Sigmoid colon (tissue), 7 donors: Measurements from ENCODE around the gene HHAT. TPM values are rescaled to one million over a fixed set of nuclear protein-coding genes. Genes with fewer than 3 reads are reported as not detected.

Source experiments
- DNase-seq: peaks from one replicate; pipeline ENCODE4 v3.0.0-alpha.2; 2019
- H3K27ac ChIP-seq, 4 donors: fragments of 200-600 bp; sonication (generic); one replicate each; pipeline ENCODE4 v1.5.1; 2016 to 2019; ENCODE audit warnings: mild to moderate bottlenecking in 1 of 4
- H3K27me3 ChIP-seq, 3 donors: fragments of 200-600 bp; sonication (generic); one replicate each; pipeline ENCODE4 v1.5.1; 2019; ENCODE audit warnings: mild to moderate bottlenecking in 1 of 3
- H3K36me3 ChIP-seq, 4 donors: fragments of 200-600 bp; sonication (generic); one replicate each; pipeline ENCODE4 v1.5.1; 2016 to 2019
- H3K4me1 ChIP-seq, 4 donors: fragments of 200-600 bp; sonication (generic); one replicate each; pipeline ENCODE4 v1.5.1; 2017 to 2019
- H3K4me3 ChIP-seq, 4 donors: fragments of 200-600 bp; sonication (generic); one replicate each; pipeline ENCODE4 v1.5.1; 2017 to 2019; ENCODE audit warnings: mild to moderate bottlenecking in 2 of 4, moderate library complexity in 1 of 4
- H3K9me3 ChIP-seq, 4 donors: fragments of 200-600 bp in 3 of 4; sonication (generic) in 3 of 4; one replicate each; pipeline versions ENCODE4 v1.5.1 to v1.6.1; 2013 to 2019
- EP300 ChIP-seq, 4 donors: sonication (generic); formaldehyde crosslinking; IDR thresholded peaks; one replicate each; pipeline ENCODE4 v1.6.1; 2017; ENCODE audit warnings: antibody characterized with exemption in 4 of 4
- POLR2A ChIP-seq, 2 donors: fragments of 450-650 bp; IDR thresholded peaks; one replicate each; pipeline ENCODE4 v1.6.1; 2016; ENCODE audit warnings: antibody characterized with exemption in 2 of 2, mild to moderate bottlenecking in 2 of 2, moderate library complexity in 2 of 2
- POLR2AphosphoS5 ChIP-seq, 4 donors: sonication (generic); formaldehyde crosslinking; IDR thresholded peaks; one replicate each; pipeline ENCODE4 v1.6.1; 2017; ENCODE audit warnings: antibody characterized with exemption in 4 of 4
- WGBS, 2 donors: extraction: QIAGEN DNeasy Blood & Tissue Kit; methylation state at CpG; one replicate each; pipeline ENCODE4 v1.1.7; 2013; 5-methylcytosine and 5-hydroxymethylcytosine counted together
- intact Hi-C: fragments of 100-400 bp; cut with DNase I; formaldehyde crosslinking; loops from one replicate; pipeline ENCODE4 v1.15.1; 2023
- polyA plus RNA-seq, 3 donors: library from polyadenylated mRNA; stranded (reverse); fragments of 200-250 nt; gene quantifications; one replicate each; pipeline ENCODE4 v1.2.3, GENCODE V29; 2013
- total RNA-seq, 4 donors: library from RNA; depleted of rRNA; stranded (reverse); fragments of >200 nt; gene quantifications; one replicate each; pipeline ENCODE4 v1.1.0, GENCODE V29; 2016
- TF ChIP-seq, protein P1 (sequence below), 4 experiments: fragments of 450-650 bp in 3 of 4; fragments of 200-600 bp in 1 of 4; IDR thresholded peaks; one replicate each; pipeline ENCODE4 v1.5.1; 2016 to 2019; ENCODE audit warnings: antibody characterized with exemption in 4 of 4, mild to moderate bottlenecking in 3 of 4, moderate library complexity in 2 of 4
- donor health status: healthy with polysubstance abuse.
- donor health status: Bipolar disorder and iron deficiency.
- donor health status: healthy.

The HHAT gene
- total and polyA plus RNA-seq, 7 donors = 0.46 to 6.4 (median 2.1) TPM

DNA sequence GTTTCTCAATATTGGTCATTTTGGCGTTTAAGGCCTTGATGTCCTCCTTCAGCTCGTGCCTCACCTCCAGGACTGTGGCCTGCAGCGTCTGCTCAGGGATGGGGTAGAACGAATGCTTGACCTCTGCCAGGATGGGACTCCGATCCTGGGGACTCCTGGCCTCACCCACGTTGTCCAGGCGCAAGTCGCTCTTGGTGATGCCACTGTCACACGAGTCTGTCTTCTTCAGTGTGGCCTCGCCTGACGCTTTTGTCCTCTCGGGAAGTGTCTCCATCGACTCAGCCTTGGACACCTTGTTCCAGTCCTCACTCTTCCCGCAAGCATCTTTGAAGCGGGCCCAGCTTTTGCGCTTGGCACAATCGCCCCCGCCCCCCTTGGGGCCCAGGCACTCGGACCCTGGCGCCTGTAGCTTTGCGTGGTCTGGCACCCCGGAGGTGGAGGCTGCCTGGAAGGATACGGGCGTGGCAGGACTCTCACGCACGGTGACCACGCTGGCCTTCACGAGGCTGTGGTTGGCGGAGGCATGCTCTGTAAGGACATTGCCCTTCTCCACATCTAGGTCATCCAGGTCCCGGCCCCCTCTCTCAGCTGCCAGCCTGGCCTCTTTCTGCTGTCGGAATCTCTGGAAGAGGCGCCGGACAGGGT lies 354.8 kb downstream of the HHAT start:
- WGBS, 2 donors = 96% methylated on average over 33 of the region's 33 CpGs
- no peak overlapping the region for H3K4me3 ChIP-seq
- DNase-seq = no peak
- no peaks in the 10 kb centered on the region for H3K27me3 ChIP-seq
- H3K36me3 ChIP-seq = no peaks in the 10 kb centered on the region
- H3K9me3 ChIP-seq = no peaks in the 10 kb centered on the region
- TF ChIP-seq POLR2A (IDR thresholded peaks at IDR 0.05) = no peak
- no peak for TF ChIP-seq EP300 (IDR thresholded peaks at IDR 0.05)
- TF ChIP-seq, protein P1, sequence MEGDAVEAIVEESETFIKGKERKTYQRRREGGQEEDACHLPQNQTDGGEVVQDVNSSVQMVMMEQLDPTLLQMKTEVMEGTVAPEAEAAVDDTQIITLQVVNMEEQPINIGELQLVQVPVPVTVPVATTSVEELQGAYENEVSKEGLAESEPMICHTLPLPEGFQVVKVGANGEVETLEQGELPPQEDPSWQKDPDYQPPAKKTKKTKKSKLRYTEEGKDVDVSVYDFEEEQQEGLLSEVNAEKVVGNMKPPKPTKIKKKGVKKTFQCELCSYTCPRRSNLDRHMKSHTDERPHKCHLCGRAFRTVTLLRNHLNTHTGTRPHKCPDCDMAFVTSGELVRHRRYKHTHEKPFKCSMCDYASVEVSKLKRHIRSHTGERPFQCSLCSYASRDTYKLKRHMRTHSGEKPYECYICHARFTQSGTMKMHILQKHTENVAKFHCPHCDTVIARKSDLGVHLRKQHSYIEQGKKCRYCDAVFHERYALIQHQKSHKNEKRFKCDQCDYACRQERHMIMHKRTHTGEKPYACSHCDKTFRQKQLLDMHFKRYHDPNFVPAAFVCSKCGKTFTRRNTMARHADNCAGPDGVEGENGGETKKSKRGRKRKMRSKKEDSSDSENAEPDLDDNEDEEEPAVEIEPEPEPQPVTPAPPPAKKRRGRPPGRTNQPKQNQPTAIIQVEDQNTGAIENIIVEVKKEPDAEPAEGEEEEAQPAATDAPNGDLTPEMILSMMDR (IDR thresholded peaks at IDR 0.05) = no peak
- TF ChIP-seq POLR2AphosphoS5 (IDR thresholded peaks at IDR 0.05) = no peak
- intact Hi-C loops = no loop called here
- H3K27ac ChIP-seq = no peak overlapping the region
- peaks cover 0 to under 1% (median 0%) of the 10 kb centered on the region in 4 donors for H3K4me1 ChIP-seq

DNA sequence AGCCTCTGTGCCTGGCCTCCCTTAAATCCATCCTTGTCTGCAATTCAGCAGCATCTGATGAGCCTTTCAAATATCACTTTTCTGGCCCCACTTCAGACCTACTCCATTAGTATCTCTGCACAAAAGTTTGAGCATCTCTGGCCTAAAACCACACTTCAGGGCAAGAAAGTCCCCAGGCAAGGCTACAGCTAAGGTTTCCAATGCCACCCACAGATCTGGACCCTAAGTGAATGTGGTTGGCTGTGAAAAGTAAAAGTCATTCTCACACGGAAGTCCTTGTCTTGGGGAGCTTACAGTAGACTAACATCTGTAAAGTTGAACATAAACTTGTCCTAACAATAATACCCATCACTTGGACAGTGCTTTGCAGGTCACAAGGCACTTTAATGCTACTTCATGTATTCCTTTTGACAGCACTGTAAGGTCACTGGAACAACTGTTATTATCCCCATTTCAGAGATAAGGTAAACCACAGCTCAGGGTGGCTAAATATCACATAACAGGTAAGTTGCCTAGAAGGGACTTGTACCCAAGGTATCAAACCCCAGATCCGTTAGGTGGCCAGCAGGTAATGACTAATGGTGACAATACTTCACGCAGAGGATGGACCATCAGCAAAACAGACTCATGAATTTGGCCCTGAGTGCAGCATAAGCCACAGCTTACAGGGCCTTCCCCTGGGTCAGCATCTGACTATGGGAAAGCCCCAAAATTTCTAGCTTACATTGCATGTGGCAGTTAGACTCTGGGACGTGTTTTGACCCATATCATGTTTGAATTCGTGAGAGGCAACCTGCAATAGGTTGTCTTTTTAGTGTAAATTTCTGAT lies 356.0 kb downstream of the HHAT start:
- Histone ChIP-seq H3K27me3 (no peaks in the 10 kb centered on the region), H3K36me3 (no peaks in the 10 kb centered on the region), H3K4me1 (peaks cover 0 to 7% (median 0%) of the 10 kb centered on the region in 4 donors), H3K27ac (no peak overlapping the region), H3K9me3 (no peaks in the 10 kb centered on the region), H3K4me3 (no peak overlapping the region)
- DNase-seq = no peak
- intact Hi-C loops = no loop called here
- 67 to 73% methylated on average over 5 of the region's 5 CpGs for WGBS, 2 donors
- TF ChIP-seq EP300 (IDR thresholded peaks at IDR 0.05) = no peak
- TF ChIP-seq, protein P1 (IDR thresholded peaks at IDR 0.05) = no peak
- no peak for TF ChIP-seq POLR2A (IDR thresholded peaks at IDR 0.05)
- TF ChIP-seq POLR2AphosphoS5 (IDR thresholded peaks at IDR 0.05) = no peak

DNA sequence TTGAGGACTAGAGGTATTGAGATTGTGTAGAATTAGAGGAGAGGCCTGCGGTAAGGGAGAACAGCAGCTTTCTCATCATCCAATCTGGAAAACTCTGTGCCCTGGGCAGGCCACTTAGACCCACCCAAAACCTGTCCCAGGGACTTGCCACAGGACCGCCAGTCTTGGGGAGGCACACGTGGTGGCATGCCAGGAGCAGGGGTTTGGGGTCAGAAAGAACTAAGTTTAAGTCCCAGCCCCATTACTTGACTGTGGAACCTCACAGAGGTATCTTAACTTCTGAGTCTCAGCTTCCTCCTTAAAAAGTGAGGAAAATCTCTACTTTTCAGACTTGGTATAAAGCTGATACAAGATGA lies 356.6 kb downstream of the HHAT start:
- H3K9me3 ChIP-seq = no peaks in the 10 kb centered on the region

DNA sequence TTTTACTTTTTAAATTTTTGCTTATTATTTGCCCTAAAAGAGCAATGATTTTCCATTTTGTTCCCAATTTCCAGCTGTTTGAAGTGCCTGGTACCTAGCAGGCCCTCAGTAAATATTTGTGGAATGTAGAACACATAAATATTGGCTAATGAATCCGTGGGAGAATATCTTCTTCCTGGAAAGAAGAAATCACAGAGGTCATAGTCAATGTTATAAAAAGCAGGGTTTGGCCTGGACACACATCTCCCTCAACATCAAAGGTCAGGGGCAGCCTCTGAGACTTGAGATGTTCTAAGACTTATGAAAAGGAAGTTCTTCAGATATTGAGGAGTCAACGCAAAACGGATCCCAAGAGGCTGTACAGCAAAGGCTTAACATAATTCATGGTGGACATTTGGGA lies 358.1 kb downstream of the HHAT start:
- Histone ChIP-seq H3K9me3 (no peaks in the 10 kb centered on the region), H3K4me3 (no peak overlapping the region), H3K36me3 (no peaks in the 10 kb centered on the region), H3K27ac (no peak overlapping the region), H3K4me1 (peaks cover 0 to 7% (median 0%) of the 10 kb centered on the region in 4 donors), H3K27me3 (no peaks in the 10 kb centered on the region)
- 45 to 61% methylated on average over 3 of the region's 3 CpGs for WGBS, 2 donors
- intact Hi-C loops = no loop called here
- TF ChIP-seq POLR2AphosphoS5 (IDR thresholded peaks at IDR 0.05) (no peak), POLR2A (IDR thresholded peaks at IDR 0.05) (no peak), EP300 (IDR thresholded peaks at IDR 0.05) (no peak)
- TF ChIP-seq, protein P1 (IDR thresholded peaks at IDR 0.05) = no peak
- DNase-seq = no peak

More for the DNA sequence above, 356.6 kb downstream of the HHAT start:
- Histone ChIP-seq H3K4me3 (no peak overlapping the region), H3K4me1 (peaks cover 0 to 7% (median 0%) of the 10 kb centered on the region in 4 donors), H3K36me3 (no peaks in the 10 kb centered on the region), H3K27ac (no peak overlapping the region), H3K27me3 (no peaks in the 10 kb centered on the region)
- WGBS, 2 donors = 89 to 94% methylated on average over 3 of the region's 3 CpGs
- DNase-seq = no peak
- TF ChIP-seq POLR2AphosphoS5 (IDR thresholded peaks at IDR 0.05) (no peak), EP300 (IDR thresholded peaks at IDR 0.05) (no peak), POLR2A (IDR thresholded peaks at IDR 0.05) (no peak)
- TF ChIP-seq, protein P1 (IDR thresholded peaks at IDR 0.05) = no peak
- intact Hi-C loops = no loop called here
